Loucy (cell line): ENCODE results near the gene BOD1L1.

Source experiments
- EZH2phosphoT487 ChIP-seq: fragments of 200-600 bp; IDR thresholded peaks from 2 replicates; pipeline ENCODE4 v1.6.1; 2018; ENCODE audit warnings: antibody characterized with exemption, mild to moderate bottlenecking, moderate library complexity, borderline replicate concordance
- TF ChIP-seq, protein P1 (sequence below): fragments of 200-600 bp; sonication (generic); conservative IDR thresholded peaks from 2 replicates; pipeline ENCODE4 v1.5.1; 2014; ENCODE audit warnings: mild to moderate bottlenecking, antibody characterized with exemption, low read length

DNA sequence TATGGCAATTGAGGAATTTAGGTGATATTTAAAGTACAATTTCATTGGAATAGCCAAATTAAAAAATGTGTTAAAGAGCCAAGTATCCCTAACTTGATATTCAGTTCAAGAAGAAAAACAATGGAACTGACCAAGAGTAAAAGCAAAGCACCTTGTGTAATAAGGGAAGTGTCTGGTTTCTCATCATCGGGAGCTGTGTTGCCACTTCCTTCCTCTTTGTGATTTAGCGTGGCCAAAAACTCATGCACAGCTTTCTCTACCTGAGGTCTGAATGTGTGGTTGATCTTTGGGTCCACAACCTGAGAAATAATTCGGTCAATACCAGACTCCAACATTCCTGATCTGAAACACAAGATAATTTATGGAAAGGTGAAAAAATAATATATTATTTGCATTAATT is 12.4 kb downstream of the BOD1L1 start:
- TF ChIP-seq EZH2phosphoT487, result no peak
- TF ChIP-seq, protein P1, sequence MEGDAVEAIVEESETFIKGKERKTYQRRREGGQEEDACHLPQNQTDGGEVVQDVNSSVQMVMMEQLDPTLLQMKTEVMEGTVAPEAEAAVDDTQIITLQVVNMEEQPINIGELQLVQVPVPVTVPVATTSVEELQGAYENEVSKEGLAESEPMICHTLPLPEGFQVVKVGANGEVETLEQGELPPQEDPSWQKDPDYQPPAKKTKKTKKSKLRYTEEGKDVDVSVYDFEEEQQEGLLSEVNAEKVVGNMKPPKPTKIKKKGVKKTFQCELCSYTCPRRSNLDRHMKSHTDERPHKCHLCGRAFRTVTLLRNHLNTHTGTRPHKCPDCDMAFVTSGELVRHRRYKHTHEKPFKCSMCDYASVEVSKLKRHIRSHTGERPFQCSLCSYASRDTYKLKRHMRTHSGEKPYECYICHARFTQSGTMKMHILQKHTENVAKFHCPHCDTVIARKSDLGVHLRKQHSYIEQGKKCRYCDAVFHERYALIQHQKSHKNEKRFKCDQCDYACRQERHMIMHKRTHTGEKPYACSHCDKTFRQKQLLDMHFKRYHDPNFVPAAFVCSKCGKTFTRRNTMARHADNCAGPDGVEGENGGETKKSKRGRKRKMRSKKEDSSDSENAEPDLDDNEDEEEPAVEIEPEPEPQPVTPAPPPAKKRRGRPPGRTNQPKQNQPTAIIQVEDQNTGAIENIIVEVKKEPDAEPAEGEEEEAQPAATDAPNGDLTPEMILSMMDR, result no peak
